OCI-LY3 (cell line): Measurements from ENCODE around the gene CPLX1.

Source experiments
- H2AFZ ChIP-seq: fragments of 200-600, 300-600 bp; shearing (Covaris generic); 2 replicates; pipeline ENCODE4 v1.6.0; 2014; ENCODE audit warnings: antibody characterized with exemption, low read depth, low read length
- H3K27ac ChIP-seq: fragments of 200-600, 300-600 bp; sonication (generic); 2 replicates; pipeline ENCODE4 v1.5.1; 2014; ENCODE audit warnings: mild to moderate bottlenecking, low read length, moderate library complexity, mixed read lengths
- H3K27me3 ChIP-seq: fragments of 200-600, 300-600 bp; sonication (generic); 2 replicates; pipeline ENCODE4 v1.6.1; 2014; ENCODE audit warnings: low read depth, low read length, mixed read lengths
- H3K36me3 ChIP-seq: fragments of 200-600, 300-600 bp; sonication (generic); replicated peaks from 2 replicates; pipeline ENCODE3; 2014; ENCODE audit warnings: low read depth, low read length, mixed read lengths
- H3K4me1 ChIP-seq: fragments of 300-600, 200-600 bp; sonication (generic); 2 replicates; pipeline ENCODE4 v1.6.1; 2014; ENCODE audit warnings: low read length, mixed read lengths
- H3K4me2 ChIP-seq: fragments of 200-600, 300-600 bp; sonication (generic); 2 replicates; pipeline ENCODE4 v1.6.1; 2014; ENCODE audit warnings: low read length, mixed read lengths
- H3K4me3 ChIP-seq: fragments of 300-600, 200-600 bp; sonication (generic); 2 replicates; pipeline ENCODE4 v1.5.1; 2014; ENCODE audit warnings: antibody characterized with exemption, mild to moderate bottlenecking, low read length, moderate library complexity
- H3K79me2 ChIP-seq: fragments of 300-600, 200-600 bp; shearing (Covaris generic); 2 replicates; pipeline ENCODE4 v1.6.1; 2014; ENCODE audit warnings: mild to moderate bottlenecking, low read length, mixed read lengths
- H3K9ac ChIP-seq: fragments of 300-600, 200-600 bp; shearing (Covaris generic); 2 replicates; pipeline ENCODE4 v1.6.0; 2014; ENCODE audit warnings: mild to moderate bottlenecking, low read length, moderate library complexity
- H3K9me3 ChIP-seq: fragments of 200-600, 300-600 bp; shearing (Covaris generic); 2 replicates; pipeline ENCODE4 v1.6.1; 2014; ENCODE audit warnings: low read length, mixed read lengths; ENCODE audit not compliant: insufficient read depth
- H4K20me1 ChIP-seq: fragments of 200-600, 300-600 bp; sonication (generic); 2 replicates; pipeline ENCODE4 v1.6.1; 2016; ENCODE audit warnings: low read length, mixed read lengths; ENCODE audit not compliant: insufficient read depth
- EZH2phosphoT487 ChIP-seq: fragments of 200-600 bp; shearing (Covaris generic); IDR thresholded peaks from 2 replicates; pipeline ENCODE4 v1.6.1; 2018; ENCODE audit warnings: antibody characterized with exemption, mixed run types, low read depth
- TF ChIP-seq, protein P1 (sequence below): fragments of 200-600, 300-600 bp; sonication (generic); IDR thresholded peaks from 2 replicates; pipeline ENCODE4 v1.5.1; 2014; ENCODE audit warnings: antibody characterized with exemption, low read length, low read depth

Gene CPLX1

DNA sequence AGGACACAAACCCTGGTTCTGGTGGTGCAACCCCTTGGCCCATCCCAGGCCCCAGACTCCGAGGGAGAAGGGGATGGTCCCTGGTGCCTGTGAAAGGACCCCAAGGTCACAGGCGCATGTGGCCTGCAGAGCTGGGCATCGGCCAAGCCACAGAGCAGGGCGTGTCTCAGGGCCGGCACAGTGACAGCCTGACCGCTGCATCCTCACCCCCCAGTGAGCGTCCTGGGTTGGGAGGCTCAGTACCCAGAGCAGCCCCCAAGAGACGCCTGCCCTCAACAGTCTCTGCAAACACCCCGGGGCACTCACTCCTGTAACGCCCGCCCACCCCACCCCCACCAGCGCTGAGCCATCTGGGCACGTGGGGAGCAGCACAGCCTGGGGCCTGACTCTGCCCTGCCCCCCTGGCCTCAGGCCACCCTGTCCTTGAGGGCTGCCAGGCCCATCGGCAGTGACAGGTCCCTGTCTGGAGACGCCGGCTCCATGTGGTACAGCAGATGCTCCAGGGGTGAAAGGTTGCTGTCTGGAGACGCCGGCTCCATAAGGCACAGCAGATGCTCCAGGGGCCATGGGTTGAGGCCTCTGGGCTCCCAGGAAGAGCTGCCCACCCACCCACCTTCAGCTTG, 24.5 kb upstream of the CPLX1 start:
- Histone ChIP-seq H3K9me3 (no peaks in the 10 kb centered on the region), H4K20me1 (no peaks in the 10 kb centered on the region), H2AFZ (no peak overlapping the region), H3K27me3 (no peaks in the 10 kb centered on the region), H3K4me2 (no peak overlapping the region), H3K27ac (no peak overlapping the region), H3K4me1 (no peaks in the 10 kb centered on the region), H3K4me3 (no peak overlapping the region), H3K9ac (no peak overlapping the region), H3K79me2 (no peaks in the 10 kb centered on the region), H3K36me3 (peaks cover 23% of the 10 kb centered on the region)
- no peak for TF ChIP-seq EZH2phosphoT487
- TF ChIP-seq, protein P1, sequence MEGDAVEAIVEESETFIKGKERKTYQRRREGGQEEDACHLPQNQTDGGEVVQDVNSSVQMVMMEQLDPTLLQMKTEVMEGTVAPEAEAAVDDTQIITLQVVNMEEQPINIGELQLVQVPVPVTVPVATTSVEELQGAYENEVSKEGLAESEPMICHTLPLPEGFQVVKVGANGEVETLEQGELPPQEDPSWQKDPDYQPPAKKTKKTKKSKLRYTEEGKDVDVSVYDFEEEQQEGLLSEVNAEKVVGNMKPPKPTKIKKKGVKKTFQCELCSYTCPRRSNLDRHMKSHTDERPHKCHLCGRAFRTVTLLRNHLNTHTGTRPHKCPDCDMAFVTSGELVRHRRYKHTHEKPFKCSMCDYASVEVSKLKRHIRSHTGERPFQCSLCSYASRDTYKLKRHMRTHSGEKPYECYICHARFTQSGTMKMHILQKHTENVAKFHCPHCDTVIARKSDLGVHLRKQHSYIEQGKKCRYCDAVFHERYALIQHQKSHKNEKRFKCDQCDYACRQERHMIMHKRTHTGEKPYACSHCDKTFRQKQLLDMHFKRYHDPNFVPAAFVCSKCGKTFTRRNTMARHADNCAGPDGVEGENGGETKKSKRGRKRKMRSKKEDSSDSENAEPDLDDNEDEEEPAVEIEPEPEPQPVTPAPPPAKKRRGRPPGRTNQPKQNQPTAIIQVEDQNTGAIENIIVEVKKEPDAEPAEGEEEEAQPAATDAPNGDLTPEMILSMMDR = no peak

DNA sequence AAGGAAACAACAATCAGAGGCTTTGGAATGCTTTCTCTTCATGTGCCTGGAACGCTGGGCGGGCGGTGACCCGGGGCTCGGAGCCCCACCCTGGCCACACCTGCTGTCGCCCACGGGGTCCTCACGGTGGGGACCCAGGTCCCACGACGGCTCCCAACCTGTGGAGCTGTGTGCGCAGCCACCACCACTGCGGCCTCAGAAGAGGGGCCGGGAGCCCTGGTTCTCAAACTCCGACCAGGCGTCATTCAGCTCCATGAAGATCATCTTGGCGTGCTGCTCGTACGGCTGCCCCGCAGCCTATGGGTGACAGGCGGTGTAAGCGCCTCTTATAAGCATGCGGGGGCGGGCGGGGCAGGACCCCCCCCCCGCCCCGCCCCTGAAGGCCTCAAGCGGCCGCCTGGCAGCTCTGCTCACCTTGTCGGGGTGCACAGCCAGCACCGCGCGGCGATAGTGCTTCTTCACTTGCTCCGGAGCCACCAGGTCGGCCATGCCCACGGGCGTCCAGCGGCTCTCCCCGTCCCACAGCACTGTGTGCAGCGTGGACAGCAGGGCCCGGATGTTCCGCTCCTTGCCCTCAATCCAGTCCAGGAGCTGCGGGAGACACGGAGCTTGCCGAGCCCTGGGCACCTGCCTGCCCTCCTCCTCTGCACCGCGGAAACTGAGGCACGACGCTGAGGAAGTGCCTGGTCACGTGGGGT, 23.7 kb upstream of the CPLX1 start:
- Histone ChIP-seq H3K4me1 (no peaks in the 10 kb centered on the region), H3K9me3 (no peaks in the 10 kb centered on the region), H3K27ac (no peak overlapping the region), H3K79me2 (no peaks in the 10 kb centered on the region), H3K27me3 (no peaks in the 10 kb centered on the region), H3K4me2 (no peak overlapping the region), H2AFZ (no peak overlapping the region), H3K4me3 (no peak overlapping the region), H3K36me3 (peaks cover 29% of the 10 kb centered on the region), H4K20me1 (no peaks in the 10 kb centered on the region), H3K9ac (no peak overlapping the region)
- no peak for TF ChIP-seq EZH2phosphoT487
- TF ChIP-seq, protein P1 = no peak

DNA sequence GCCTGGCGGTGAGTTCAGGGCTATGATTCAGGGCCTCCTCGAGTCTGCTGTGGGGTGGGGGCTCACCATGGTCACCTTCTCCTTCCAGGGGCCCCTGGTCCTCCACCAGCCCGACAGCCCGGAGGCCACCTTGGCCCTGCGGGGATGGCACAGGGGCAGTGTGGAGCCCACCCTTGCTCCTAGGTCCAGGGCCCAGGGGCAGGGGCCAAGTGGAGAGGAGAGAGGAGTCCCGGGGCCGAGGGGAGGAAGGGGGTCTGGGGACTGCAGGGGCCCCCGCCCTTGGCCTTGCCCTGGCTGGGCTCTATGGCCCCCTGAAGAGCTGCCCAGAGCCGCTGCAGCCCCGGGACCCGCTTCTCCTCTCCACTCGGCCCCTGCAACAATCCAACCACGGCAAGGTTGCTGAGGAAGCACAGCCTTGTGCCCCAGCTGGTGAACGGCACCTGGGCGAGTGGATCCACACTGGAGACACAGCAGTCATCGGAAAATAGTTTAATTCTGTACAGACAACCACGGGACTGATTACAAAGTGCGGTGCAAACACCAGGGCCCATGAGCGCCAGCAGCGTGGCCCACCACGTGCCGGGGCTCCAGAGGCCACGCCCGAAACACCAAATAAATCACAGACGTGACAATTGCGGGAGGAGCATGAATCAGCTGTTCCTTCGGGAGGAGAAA, 23.0 kb upstream of the CPLX1 start:
- Histone ChIP-seq H3K27ac (no peak overlapping the region), H2AFZ (no peak overlapping the region), H3K9me3 (no peaks in the 10 kb centered on the region), H3K27me3 (no peaks in the 10 kb centered on the region), H3K4me3 (no peak overlapping the region), H3K9ac (no peak overlapping the region), H3K36me3 (peaks cover 33% of the 10 kb centered on the region), H3K4me2 (no peak overlapping the region), H4K20me1 (no peaks in the 10 kb centered on the region), H3K79me2 (no peaks in the 10 kb centered on the region), H3K4me1 (no peaks in the 10 kb centered on the region)
- TF ChIP-seq, protein P1 = no peak
- TF ChIP-seq EZH2phosphoT487 = no peak

DNA sequence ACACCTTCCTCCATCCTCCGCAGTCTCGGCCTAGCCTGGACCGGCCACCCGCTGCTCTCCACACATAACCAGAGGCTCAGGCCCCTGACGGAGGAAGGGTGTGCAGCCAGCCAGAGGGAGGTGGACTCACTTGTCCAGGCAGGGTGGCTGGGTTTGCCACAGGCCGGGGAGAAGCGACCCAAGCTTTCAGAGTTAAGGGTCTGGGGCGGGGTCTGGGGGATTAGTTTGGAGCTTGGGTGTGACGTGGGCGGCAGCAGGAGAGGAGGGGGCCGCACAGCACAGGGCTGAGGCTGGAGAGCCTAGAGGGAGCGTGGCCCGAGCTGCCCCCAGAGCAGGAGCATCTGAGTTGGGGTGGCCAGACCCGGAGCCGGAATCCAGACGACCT, 22.4 kb upstream of the CPLX1 start:
- Histone ChIP-seq H3K27me3 (no peaks in the 10 kb centered on the region), H3K36me3 (peaks cover 33% of the 10 kb centered on the region), H2AFZ (no peak overlapping the region), H3K79me2 (no peaks in the 10 kb centered on the region), H3K4me2 (no peak overlapping the region), H3K9ac (no peak overlapping the region), H4K20me1 (no peaks in the 10 kb centered on the region), H3K4me1 (no peaks in the 10 kb centered on the region), H3K27ac (no peak overlapping the region), H3K4me3 (no peak overlapping the region), H3K9me3 (no peaks in the 10 kb centered on the region)
- no peak for TF ChIP-seq EZH2phosphoT487
- TF ChIP-seq, protein P1 = no peak
